Gastroesophageal sphincter (tissue), 3 donors: Measurements from ENCODE around the gene RASL10B.

ENCODE experiments used
- CTCF ChIP-seq, 4 experiments: fragments of 200-600 bp in 2 of 4; fragments of 450-650 bp in 2 of 4; sonication (generic) in 1 of 4; IDR thresholded peaks; one replicate each; pipeline ENCODE4 v1.5.1; 2017 to 2019; ENCODE audit warnings: antibody characterized with exemption in 4 of 4, mild to moderate bottlenecking in 2 of 4, moderate library complexity in 2 of 4
- POLR2A ChIP-seq, 2 donors: fragments of 450-650 bp; IDR thresholded peaks; one replicate each; pipeline ENCODE4 v1.6.1; 2017; ENCODE audit warnings: antibody characterized with exemption in 2 of 2, mild to moderate bottlenecking in 2 of 2, moderate library complexity in 1 of 2

GRCh38 chr17:35744830-35745229, 13.4 kb downstream of the RASL10B start:
- no peak for TF ChIP-seq CTCF (IDR thresholded peaks at IDR 0.05)
- no peak for TF ChIP-seq POLR2A (IDR thresholded peaks at IDR 0.05)
